Posterior vena cava (tissue), 2 donors: ENCODE measurements around the gene TMEM203. TPM values are rescaled to one million over a fixed set of nuclear protein-coding genes. Genes with fewer than 3 reads are reported as not detected.

ENCODE experiments used
- DNase-seq: peaks from one replicate; pipeline ENCODE4 v3.0.0-alpha.2; 2020; ENCODE audit warnings: low spot score
- intact Hi-C, 2 donors: fragments of 100-400 bp; cut with DNase I; formaldehyde crosslinking; loops; one replicate each; pipeline versions ENCODE4 v1.14.1 to v1.14.2; 2022 to 2023
- microRNA-seq, 2 donors: library from miRNA; unstranded; fragments of <30 nt; microRNA quantifications; one replicate each; pipeline ENCODE4 v1.2.0, GENCODE V29; 2020 to 2021; ENCODE audit warnings: borderline microRNAs expressed in 2 of 2
- total RNA-seq, 2 donors: library from RNA; stranded (reverse); fragmentation: NEBNext Ultra II Directional; extraction: Animal tissue kit (Norgen Biotek cat#: 25700); gene quantifications; one replicate each; pipeline ENCODE4 v1.2.1, GENCODE V29; 2021
- donor health status: DM: yes; HTN: yes; CAD: no.
- donor health status: DM: yes; HTN: yes; CAD: no.

The TMEM203 gene
- total RNA-seq, 2 donors from 2014 or later: 24.8 to 25.2 TPM

- DNase-seq: no peak
- intact Hi-C loops: no loop called here
Measured at GRCh38 chr9:137161558-137162486, 43.6 kb downstream of the TMEM203 start.

GRCh38 chr9:137160716-137161557 lies 44.5 kb downstream of the TMEM203 start:
- intact Hi-C loops: no loop called here
- DNase-seq: no peak

- no peak for DNase-seq
- intact Hi-C loops: no loop called here
Measured at GRCh38 chr9:137160054-137160425, 45.4 kb downstream of the TMEM203 start.

- intact Hi-C loops: no loop called here
- DNase-seq: no peak
Measured at GRCh38 chr9:137159105-137160053, 46.1 kb downstream of the TMEM203 start.

- no peak for DNase-seq
- intact Hi-C loops: no loop called here
Measured at GRCh38 chr9:137158625-137159024, 46.8 kb downstream of the TMEM203 start.

GRCh38 chr9:137157618-137158415 lies 47.6 kb downstream of the TMEM203 start:
- intact Hi-C loops: no loop called here
- DNase-seq: no peak

GRCh38 chr9:137156567-137157375 lies 48.7 kb downstream of the TMEM203 start:
- intact Hi-C loops: no loop called here
- DNase-seq: no peak

Small RNA genes lying within 50 kb of the gene (microRNA-seq; reads per million reads assigned to microRNA genes)
- 0 reads per million in 2 donors for gene MIR3621

Other genes with a start within 250 kb of the TMEM203 start
- 100 to 1,000 TPM; 475 to 547 TPM for gene PTGDS, start 228.1 kb downstream of the TMEM203 start, total RNA-seq
- 1 to 10 TPM; 2.0 to 2.4 TPM for gene LCNL1, start 222.7 kb downstream of the TMEM203 start, total RNA-seq
- 10 to 100 TPM; 23.1 to 25.4 TPM for gene PAXX, start 213.2 kb downstream of the TMEM203 start, total RNA-seq
- 1 to 10 TPM; 1.9 to 3.8 TPM for gene CLIC3, start 209.1 kb downstream of the TMEM203 start, total RNA-seq
- 10 to 100 TPM; 30.8 to 32.8 TPM for gene ABCA2, start 177.4 kb downstream of the TMEM203 start, total RNA-seq
- under 1 TPM; 0.24 to 0.32 TPM for gene FUT7, start 173.6 kb downstream of the TMEM203 start, total RNA-seq
- gene NPDC1, start 159.5 kb downstream of the TMEM203 start, total RNA-seq: 100 to 1,000 TPM; 129 to 133 TPM
- gene ENTPD2, start 151.6 kb downstream of the TMEM203 start, total RNA-seq: 1 to 10 TPM in 1 of 2 donors, under 1 TPM in 1; 0.48 to 1.2 TPM
- gene SAPCD2, start 135.1 kb downstream of the TMEM203 start, total RNA-seq: under 1 TPM; 0.33 to 0.42 TPM
- gene UAP1L1, start 128.1 kb downstream of the TMEM203 start, total RNA-seq: 10 to 100 TPM; 15.2 to 20.5 TPM
- gene MAN1B1, start 118.7 kb downstream of the TMEM203 start, total RNA-seq: 10 to 100 TPM; 32.0 to 44.3 TPM
- 100 to 1,000 TPM; 108 to 128 TPM for gene DPP7, start 90.9 kb downstream of the TMEM203 start, total RNA-seq
- not detected for gene GRIN1, start 66.5 kb downstream of the TMEM203 start, total RNA-seq
- not detected for gene LRRC26, start 35.6 kb downstream of the TMEM203 start, total RNA-seq
- gene TMEM210, start 33.6 kb downstream of the TMEM203 start, total RNA-seq: not detected
- 10 to 100 TPM; 39.1 to 42.3 TPM for gene ANAPC2, start 17.1 kb downstream of the TMEM203 start, total RNA-seq
- gene SSNA1, start 17.0 kb downstream of the TMEM203 start, total RNA-seq: 10 to 100 TPM; 40.4 to 44.6 TPM
- 1 to 10 TPM; 4.2 to 8.8 TPM for gene TPRN, start 4.9 kb downstream of the TMEM203 start, total RNA-seq
- gene NDOR1, start 52 bp upstream of the TMEM203 start, total RNA-seq: 1 to 10 TPM; 6.7 to 8.1 TPM
- 1 to 10 TPM; 2.3 to 2.7 TPM for gene RNF208, start 16.6 kb upstream of the TMEM203 start, total RNA-seq
- gene CYSRT1, start 19.5 kb upstream of the TMEM203 start, total RNA-seq: under 1 TPM in 1 of 2 donors, not detected in 1; 0.32 TPM
- not detected for gene RNF224, start 21.9 kb upstream of the TMEM203 start, total RNA-seq
- not detected for gene SLC34A3, start 25.3 kb upstream of the TMEM203 start, total RNA-seq
- 100 to 1,000 TPM; 178 to 185 TPM for gene TUBB4B, start 35.6 kb upstream of the TMEM203 start, total RNA-seq
- gene STPG3, start 45.6 kb upstream of the TMEM203 start, total RNA-seq: not detected
- gene NELFB, start 49.7 kb upstream of the TMEM203 start, total RNA-seq: 10 to 100 TPM; 33.3 to 36.7 TPM
- 1 to 10 TPM; 5.3 to 7.0 TPM for gene TOR4A, start 72.1 kb upstream of the TMEM203 start, total RNA-seq
- 1 to 10 TPM; 5.6 to 9.0 TPM for gene NRARP, start 96.6 kb upstream of the TMEM203 start, total RNA-seq
- 10 to 100 TPM; 13.9 to 14.6 TPM for gene EXD3, start 217.5 kb upstream of the TMEM203 start, total RNA-seq
- gene NOXA1, start 217.7 kb upstream of the TMEM203 start, total RNA-seq: 1 to 10 TPM; 2.0 to 2.7 TPM
- gene ENTPD8, start 235.7 kb upstream of the TMEM203 start, total RNA-seq: not detected